Measurements from ENCODE around the gene MSLN. TPM values are rescaled to one million over a fixed set of nuclear protein-coding genes. Genes with fewer than 3 reads are reported as not detected.

The MSLN gene
- total RNA-seq, 2 experiments from 2014 or later = not detected

DNA sequence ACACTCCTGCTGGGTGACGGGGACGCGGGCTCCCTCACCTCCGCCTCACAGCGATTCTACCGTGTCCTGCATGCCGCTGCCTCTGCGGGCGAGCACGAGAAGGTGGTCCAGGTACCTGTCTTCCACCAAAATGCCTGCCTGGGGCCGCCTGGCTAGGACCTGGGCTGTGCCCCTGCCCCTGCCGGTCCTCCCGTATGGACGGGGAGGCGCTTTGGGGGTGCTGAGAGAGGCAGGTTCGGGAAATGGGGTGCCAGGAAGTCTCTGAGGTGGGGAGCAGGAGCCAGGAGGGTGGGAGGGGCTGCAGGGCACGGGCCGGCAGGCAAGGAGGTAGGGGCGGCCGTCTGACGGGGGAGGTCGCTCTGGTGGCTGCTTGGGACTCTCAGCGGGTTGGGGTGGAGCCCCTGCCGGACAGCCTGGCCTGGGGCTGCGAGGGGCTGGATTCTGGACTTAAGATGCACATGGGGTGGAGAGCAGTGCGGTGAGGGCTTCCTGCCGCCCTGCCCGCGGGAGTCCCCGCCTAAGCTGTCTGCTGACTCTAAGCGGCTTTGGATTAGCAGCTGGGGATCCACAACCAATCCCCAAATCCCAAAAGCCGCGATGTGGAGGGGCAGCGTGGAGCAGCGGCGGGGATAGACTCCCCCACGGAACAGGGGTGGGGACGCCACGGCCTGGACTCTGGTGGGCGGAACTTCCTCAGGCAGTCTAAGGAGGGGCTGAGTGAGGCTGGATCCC lies 33.7 kb downstream of the MSLN start:
- H3K27ac Mint-ChIP-seq = no peak overlapping the region
- H3K9me3 Mint-ChIP-seq = no peaks in the 10 kb centered on the region
- intact Hi-C loops (cut with micrococcal nuclease) = no loop called here
- peaks cover 29% of the 10 kb centered on the region for H3K36me3 Mint-ChIP-seq
- no peak overlapping the region for H3K4me3 Mint-ChIP-seq
- DNase-seq = no peak
- ChIA-PET CTCF (no interaction called here), POLR2A (no interaction called here)
- H3K27me3 Mint-ChIP-seq = peaks cover 2% of the 10 kb centered on the region
- peaks cover 2% of the 10 kb centered on the region for H3K4me1 Mint-ChIP-seq (ENCODE audit: low read depth)

DNA sequence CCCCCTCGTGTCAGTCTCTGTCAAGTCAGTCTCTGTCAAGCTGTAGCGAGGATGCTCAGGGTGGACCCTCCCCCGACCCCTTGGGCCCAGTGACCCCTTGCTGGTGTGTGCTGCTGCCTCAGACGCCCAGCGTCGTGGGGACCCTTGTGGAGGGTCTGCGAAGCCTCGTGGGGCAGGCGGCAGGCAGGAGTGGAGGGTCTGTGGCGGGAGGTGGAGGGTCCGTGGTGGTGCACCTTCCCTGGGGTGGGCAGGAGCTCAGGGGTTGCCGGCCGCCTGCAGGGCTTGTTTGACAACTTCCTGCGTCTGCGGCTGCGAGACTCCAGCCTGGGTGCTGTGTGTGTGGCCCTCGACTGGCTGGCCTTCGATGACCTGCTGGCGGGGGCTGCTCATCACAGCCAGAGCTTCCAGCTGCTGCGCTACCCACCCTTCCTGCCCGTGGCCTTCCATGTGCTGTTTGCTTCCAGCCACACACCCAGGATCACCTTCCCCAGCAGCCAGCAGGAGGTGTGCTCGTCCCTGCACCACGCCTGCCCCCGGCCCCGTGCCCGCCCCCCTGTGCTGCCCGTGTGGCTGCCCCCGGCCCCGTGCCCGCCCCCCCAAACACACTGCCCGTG lies 34.4 kb downstream of the MSLN start:
- Mint-ChIP-seq H3K4me3 (no peak overlapping the region), H3K27me3 (peaks cover 2% of the 10 kb centered on the region), H3K4me1 (ENCODE audit: low read depth) (peaks cover under 1% of the 10 kb centered on the region), H3K36me3 (peaks cover 27% of the 10 kb centered on the region), H3K27ac (no peak overlapping the region), H3K9me3 (no peaks in the 10 kb centered on the region)
- POLR2A ChIA-PET = no interaction called here
- CTCF ChIA-PET = no interaction called here
- no peak for DNase-seq
- intact Hi-C loops (cut with micrococcal nuclease) = no loop called here

DNA sequence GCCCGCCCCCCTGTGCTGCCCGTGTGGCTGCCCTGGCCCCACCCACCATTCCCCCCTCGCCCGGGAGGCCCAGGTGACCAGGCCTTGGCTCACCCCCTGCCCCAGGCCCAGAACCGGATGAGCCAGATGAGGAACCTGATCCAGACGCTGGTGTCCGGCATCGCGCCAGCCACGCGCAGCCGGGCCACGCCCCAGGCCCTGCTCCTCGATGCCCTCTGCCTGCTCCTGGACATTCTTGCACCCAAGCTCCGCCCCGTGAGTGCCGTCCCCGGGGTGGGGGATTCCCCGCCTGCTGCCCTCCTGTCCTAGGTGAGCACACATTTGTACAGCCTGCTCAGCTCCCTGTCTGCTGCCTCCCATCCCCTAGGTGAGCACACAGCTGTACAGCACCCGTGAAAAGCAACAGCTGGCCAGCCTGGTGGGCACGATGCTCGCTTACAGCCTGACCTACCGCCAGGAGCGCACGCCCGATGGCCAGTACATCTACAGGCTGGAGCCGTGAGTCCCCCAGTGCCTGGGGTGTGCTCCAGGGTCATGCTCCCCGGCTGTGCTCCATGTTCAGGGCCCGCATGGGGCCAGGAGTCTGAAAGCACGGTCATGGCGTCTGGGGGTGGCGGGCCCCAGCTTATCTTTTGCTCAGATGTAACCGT lies 35.2 kb downstream of the MSLN start:
- H3K9me3 Mint-ChIP-seq = no peaks in the 10 kb centered on the region
- ChIA-PET CTCF (no interaction called here), POLR2A (no interaction called here)
- H3K4me1 Mint-ChIP-seq (ENCODE audit: low read depth) = no peaks in the 10 kb centered on the region
- no peak overlapping the region for H3K4me3 Mint-ChIP-seq
- intact Hi-C loops (cut with micrococcal nuclease) = no loop called here
- H3K27me3 Mint-ChIP-seq = peaks cover 2% of the 10 kb centered on the region
- H3K36me3 Mint-ChIP-seq = peaks cover 26% of the 10 kb centered on the region
- H3K27ac Mint-ChIP-seq = no peak overlapping the region
- no peak for DNase-seq

DNA sequence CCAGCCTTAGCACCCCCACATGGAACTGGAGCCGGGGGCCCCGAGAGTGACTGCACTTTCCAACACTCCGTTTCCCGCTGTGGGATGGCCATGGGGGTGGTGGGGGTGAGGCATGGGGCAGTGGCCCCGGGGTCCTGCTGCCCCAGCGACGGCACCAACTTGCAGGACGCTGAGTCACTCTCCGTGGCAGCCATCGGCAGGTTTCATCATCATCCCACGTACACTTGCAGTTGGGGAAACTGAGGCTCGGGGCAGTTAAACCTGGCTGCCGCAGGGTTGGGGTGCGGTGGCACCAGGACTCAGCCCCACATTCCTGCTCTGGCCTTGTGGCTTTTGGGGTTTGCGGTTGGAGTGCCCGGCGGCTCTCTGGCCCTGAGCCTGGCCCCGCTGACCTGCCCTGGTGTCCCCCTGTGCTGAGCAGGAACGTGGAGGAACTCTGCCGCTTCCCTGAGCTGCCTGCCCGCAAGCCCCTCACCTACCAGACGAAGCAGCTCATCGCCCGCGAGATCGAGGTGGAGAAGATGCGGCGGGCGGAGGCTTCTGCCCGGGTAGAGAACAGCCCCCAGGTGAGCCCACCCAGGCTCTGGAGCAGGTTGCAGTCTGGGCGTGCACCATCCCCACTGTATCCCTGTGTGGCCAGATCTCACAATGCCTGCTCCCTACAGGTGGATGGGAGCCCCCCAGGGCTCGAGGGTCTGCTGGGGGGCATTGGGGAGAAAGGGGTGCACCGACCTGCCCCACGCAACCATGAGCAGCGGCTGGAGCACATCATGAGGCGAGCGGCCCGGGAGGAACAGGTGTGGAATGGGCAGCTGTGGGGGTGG lies 36.0 kb downstream of the MSLN start:
- CTCF ChIA-PET = no interaction called here
- peaks cover 21% of the 10 kb centered on the region for H3K36me3 Mint-ChIP-seq
- H3K27ac Mint-ChIP-seq = no peak overlapping the region
- peaks cover 7% of the 10 kb centered on the region for H3K27me3 Mint-ChIP-seq
- DNase-seq = no peak
- no peaks in the 10 kb centered on the region for H3K4me1 Mint-ChIP-seq (ENCODE audit: low read depth)
- H3K4me3 Mint-ChIP-seq = no peak overlapping the region
- POLR2A ChIA-PET = no interaction called here
- no peaks in the 10 kb centered on the region for H3K9me3 Mint-ChIP-seq
- intact Hi-C loops (cut with micrococcal nuclease) = no loop called here

DNA sequence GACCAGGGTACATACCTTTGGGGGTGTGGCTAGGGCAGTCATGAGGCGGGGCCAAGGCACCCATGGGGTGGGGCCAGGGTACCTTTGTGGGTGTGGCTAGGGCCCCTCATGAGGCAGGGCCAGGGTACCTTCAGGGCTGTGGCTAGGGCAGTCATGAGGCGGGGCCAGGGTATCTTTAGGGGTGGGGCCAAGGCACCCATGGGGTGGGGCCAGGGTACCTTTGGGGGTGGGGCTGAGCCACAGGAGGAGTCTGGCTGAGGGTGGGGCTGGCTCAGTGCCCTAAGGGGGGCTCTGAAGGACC lies 36.5 kb downstream of the MSLN start:
- intact Hi-C loops (cut with micrococcal nuclease) = no loop called here
- H3K27me3 Mint-ChIP-seq = peaks cover 10% of the 10 kb centered on the region
- H3K4me1 Mint-ChIP-seq (ENCODE audit: low read depth) = no peaks in the 10 kb centered on the region
- H3K4me3 Mint-ChIP-seq = no peak overlapping the region
- ChIA-PET CTCF (no interaction called here), POLR2A (no interaction called here)
- H3K27ac Mint-ChIP-seq = no peak overlapping the region
- peak; percentile 36 for DNase-seq
- peaks cover 17% of the 10 kb centered on the region for H3K36me3 Mint-ChIP-seq
- no peaks in the 10 kb centered on the region for H3K9me3 Mint-ChIP-seq

DNA sequence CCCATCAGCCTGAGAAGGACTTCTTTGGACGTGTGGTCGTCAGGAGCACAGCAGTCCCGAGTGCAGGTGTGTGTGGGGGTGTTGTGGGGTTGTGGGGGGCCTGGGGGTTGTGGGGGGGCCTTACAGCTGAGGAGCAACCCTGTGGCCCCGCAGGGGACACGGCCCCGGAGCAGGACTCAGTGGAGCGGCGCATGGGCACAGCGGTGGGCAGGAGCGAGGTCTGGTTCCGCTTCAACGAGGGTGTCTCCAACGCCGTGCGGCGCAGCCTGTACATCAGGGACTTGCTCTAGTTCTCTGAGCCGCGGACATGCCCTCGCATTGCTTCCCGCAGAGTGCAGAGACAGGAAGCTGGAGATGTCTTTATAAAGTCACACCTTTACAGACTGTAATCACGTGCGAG lies 37.2 kb downstream of the MSLN start:
- no peak for DNase-seq
- Mint-ChIP-seq H3K4me1 (ENCODE audit: low read depth) (no peaks in the 10 kb centered on the region), H3K27ac (no peak overlapping the region), H3K27me3 (peaks cover 10% of the 10 kb centered on the region), H3K9me3 (no peaks in the 10 kb centered on the region), H3K36me3 (peaks cover 17% of the 10 kb centered on the region), H3K4me3 (no peak overlapping the region)
- CTCF ChIA-PET = no interaction called here
- intact Hi-C loops (cut with micrococcal nuclease) = no loop called here
- POLR2A ChIA-PET = no interaction called here

DNA sequence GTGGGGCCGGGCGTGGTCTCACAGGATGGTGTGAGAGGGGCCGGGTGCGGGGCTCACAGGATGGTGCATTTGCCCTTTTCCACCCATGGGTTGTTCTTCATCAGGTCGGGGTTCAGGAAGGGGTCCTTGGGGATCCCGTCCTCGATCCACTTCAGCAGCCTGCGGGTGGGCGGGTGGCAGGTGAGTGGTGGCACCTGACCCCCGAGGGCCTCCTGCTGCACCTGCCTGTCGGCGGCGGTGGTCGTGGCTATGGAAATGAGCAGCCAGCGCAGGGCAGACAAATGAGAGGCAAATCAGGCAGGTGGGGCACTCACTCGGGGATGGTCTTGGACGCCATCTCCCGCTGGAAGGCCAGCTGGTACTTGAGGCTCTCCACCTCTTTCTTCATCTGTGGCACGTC lies 38.1 kb downstream of the MSLN start:
- intact Hi-C loops (cut with micrococcal nuclease) = no loop called here
- no peak for DNase-seq
- ChIA-PET POLR2A (no interaction called here), CTCF (no interaction called here)
- H3K9me3 Mint-ChIP-seq = no peaks in the 10 kb centered on the region
- peaks cover 17% of the 10 kb centered on the region for H3K36me3 Mint-ChIP-seq
- no peak overlapping the region for H3K4me3 Mint-ChIP-seq
- H3K4me1 Mint-ChIP-seq (ENCODE audit: low read depth) = no peaks in the 10 kb centered on the region
- H3K27ac Mint-ChIP-seq = no peak overlapping the region
- H3K27me3 Mint-ChIP-seq = peaks cover 10% of the 10 kb centered on the region

DNA sequence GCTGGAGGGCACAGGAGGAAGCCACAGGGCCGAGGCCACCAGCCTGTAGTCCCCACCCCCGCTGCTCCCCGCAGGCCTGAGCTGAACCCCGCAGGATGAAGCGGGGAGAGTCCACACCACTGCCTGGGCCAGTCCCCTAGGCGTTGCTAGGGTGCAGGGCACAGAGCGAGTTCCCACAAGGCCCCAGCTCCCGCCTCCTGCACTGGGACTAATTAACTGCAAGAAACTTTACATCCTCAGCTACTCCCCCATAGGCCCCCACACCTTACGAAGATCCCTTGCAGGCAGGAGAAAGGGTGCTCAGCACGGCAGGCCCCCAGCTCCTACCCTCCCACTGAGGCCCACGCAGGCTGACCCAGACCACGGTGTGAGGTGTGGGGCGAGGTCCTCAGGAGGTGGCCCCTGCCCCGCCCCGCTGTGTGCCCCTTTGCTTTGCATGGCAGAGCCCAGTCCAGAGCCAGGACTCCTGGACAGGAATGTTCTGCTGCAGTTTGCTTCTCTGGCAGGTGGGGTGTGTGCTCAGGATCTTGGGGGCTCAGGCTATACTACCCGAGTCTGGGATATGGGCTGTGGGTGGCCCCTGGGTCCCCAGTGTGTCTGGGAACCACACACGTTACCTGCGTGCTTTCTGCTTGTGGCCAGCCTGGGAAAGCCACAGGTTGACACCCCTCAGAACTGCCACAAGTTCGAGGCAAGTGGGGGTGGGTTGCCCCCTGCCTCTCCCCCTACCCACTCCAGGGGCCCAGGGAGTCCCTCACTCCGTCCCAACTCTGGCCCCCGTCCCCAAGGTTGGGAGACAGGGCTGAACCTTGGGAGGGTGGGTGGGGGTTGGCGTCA lies 38.8 kb downstream of the MSLN start:
- Mint-ChIP-seq H3K4me3 (no peak overlapping the region), H3K27me3 (peaks cover 10% of the 10 kb centered on the region), H3K9me3 (no peaks in the 10 kb centered on the region), H3K27ac (no peak overlapping the region), H3K4me1 (ENCODE audit: low read depth) (no peaks in the 10 kb centered on the region), H3K36me3 (peaks cover 17% of the 10 kb centered on the region)
- no peak for DNase-seq
- intact Hi-C loops (cut with micrococcal nuclease) = no loop called here
- ChIA-PET POLR2A (no interaction called here), CTCF (no interaction called here)

DNA sequence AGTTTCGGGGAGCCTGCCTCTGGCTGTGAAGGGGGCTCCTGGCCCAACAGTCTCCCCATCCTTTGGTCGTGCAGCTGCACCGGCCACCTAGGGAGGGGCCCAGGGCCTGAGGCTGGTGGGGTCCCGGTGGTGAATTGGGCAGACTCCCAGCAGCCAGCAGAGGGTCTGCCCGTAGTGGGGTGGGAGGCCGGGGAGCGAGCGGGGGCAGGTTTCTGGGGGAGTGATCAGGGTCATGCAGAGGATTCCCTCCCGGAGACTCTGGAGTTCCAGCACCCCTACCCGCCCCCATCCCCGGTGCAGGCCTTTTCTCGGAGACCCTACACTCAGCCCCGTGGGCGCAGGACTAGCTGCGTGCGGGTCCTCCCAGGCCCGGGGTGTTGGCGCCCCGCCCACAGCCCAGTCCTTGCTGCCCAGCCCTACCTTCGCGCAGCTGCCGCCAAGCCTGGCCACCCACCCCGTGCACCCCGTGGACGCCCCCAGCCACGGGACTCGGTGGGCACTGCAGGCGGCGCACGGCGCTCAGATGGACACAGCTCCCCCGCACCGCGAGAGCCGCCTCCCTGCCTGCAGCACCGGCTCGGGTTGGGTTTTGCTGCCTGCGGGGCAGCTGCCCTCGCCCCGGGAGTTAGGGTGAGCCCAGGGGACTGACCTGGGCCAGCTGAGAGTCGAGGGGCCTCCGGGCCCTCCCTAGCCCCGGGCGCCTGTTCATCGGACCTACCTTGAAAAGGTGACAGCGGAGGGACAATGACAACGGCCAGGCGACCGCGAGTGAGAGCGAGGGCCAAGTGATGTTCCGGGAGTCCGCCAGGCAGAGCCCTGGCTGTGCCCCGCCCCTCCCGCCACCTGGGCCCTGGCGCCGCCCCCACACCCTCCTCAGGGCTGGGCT lies 39.7 kb downstream of the MSLN start, which contains the start of gene GNG13:
TSS of gene GNG13 (minus strand) at position 787 of the 886 bp plus-strand sequence. CDS start 1,657 bp downstream, outside the sequence.
- Mint-ChIP-seq H3K4me1 (ENCODE audit: low read depth) (no peaks in the 10 kb centered on the region), H3K36me3 (peaks cover 17% of the 10 kb centered on the region), H3K27ac (no peak within 1 kb of the TSS), H3K27me3 (peaks cover 10% of the 10 kb centered on the region), H3K4me3 (no peak within 1 kb of the TSS), H3K9me3 (no peaks in the 10 kb centered on the region)
- POLR2A ChIA-PET = interaction anchor here (1.2 kb wide), 1 partner anchor 12 kb away, joined by 5 read pairs; the partner anchor contains the start of genes CHTF18 and RPUSD1
- no peak for DNase-seq
- intact Hi-C loops (cut with micrococcal nuclease) = no loop called here
- CTCF ChIA-PET = no interaction called here

DNA sequence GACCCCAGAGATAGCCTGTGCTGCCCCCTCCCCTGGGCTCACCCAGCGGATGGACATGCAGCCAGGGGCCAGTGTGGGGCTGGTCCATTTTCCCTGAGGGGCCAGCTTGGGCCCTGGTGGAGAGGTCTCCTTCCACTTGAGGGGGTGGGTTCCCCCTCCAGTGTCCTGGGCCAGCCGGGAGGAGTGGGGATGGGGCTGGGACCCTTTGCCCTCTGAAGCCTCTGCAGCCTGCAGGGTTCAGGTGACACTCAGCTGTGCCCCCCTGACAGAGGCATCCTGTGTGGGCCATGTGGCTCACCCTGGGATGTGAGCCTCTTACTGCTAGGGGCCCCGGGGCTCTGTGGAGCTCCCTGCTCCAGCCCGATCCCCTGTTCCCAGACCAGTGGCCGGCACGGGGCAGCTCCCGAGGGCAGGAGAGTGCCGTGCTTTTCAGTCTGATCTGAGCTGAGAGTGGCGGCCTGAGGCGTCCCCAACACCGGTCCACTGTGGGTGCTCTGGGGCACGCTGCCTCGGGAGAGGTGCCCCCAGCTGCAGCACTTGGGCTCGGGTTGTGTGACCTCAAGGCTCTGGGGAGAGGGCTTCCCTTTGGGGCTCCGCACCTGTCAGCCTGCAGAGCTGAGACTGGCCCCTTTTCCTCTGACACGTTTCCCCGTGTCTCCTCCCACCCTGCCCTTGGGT lies 40.4 kb downstream of the MSLN start:
- intact Hi-C loops (cut with micrococcal nuclease) = no loop called here
- CTCF ChIA-PET = no interaction called here
- Mint-ChIP-seq H3K4me3 (no peak overlapping the region), H3K27me3 (peaks cover 10% of the 10 kb centered on the region), H3K4me1 (ENCODE audit: low read depth) (peaks cover 1% of the 10 kb centered on the region), H3K36me3 (peaks cover 17% of the 10 kb centered on the region), H3K9me3 (no peaks in the 10 kb centered on the region), H3K27ac (no peak overlapping the region)
- DNase-seq = no peak
- POLR2A ChIA-PET = interaction anchor here (1.2 kb wide), 1 partner anchor 12 kb away, joined by 5 read pairs; the partner anchor contains the start of genes CHTF18 and RPUSD1

All from activated CD4-positive, alpha-beta memory T cell treated with anti-CD3 and anti-CD28 coated beads for 36 hours (primary cell).